ENCODE results near the gene DPP6.

DNA sequence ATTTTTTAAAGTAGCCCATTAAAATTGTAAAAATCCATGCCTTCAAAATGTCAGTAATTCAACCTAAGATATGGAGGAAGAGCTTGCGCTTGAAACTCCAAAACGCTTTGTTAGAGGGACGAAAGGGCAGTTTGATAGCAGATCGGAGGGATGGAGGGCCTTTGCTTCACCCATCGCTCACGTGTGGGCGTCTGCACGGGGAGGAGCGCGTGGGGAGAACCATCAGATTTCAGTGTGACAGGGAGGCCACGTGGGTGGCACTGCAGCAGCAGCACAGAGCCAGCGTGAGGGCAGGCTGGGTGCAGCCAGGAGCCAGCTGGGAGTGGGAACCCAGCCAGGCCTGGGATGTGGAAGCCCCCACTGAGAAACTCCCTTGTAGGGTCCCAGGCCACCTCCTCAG is 625.3 kb downstream of the DPP6 start:
- TF ChIP-seq, protein P1, sequence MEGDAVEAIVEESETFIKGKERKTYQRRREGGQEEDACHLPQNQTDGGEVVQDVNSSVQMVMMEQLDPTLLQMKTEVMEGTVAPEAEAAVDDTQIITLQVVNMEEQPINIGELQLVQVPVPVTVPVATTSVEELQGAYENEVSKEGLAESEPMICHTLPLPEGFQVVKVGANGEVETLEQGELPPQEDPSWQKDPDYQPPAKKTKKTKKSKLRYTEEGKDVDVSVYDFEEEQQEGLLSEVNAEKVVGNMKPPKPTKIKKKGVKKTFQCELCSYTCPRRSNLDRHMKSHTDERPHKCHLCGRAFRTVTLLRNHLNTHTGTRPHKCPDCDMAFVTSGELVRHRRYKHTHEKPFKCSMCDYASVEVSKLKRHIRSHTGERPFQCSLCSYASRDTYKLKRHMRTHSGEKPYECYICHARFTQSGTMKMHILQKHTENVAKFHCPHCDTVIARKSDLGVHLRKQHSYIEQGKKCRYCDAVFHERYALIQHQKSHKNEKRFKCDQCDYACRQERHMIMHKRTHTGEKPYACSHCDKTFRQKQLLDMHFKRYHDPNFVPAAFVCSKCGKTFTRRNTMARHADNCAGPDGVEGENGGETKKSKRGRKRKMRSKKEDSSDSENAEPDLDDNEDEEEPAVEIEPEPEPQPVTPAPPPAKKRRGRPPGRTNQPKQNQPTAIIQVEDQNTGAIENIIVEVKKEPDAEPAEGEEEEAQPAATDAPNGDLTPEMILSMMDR (conservative IDR thresholded peaks at IDR 0.05; ENCODE audit: low read depth, low read length) = no peak
- no peak for TF ChIP-seq EZH2 (IDR thresholded peaks at IDR 0.05; ENCODE audit: borderline replicate concordance, low read depth, low read length, poor library complexity, severe bottlenecking)

Data from A673 (cell line).